H1 (cell line): ENCODE data around the gene FAM162A. TPM values are rescaled to one million over a fixed set of nuclear protein-coding genes. Genes with fewer than 3 reads are reported as not detected.

Experiments
- CTCF ChIA-PET: fragments of 300-600 bp; sonication (Branson Sonifier 250); formaldehyde crosslinking; loops from one replicate; lab custom pipeline; 2021; ENCODE audit not compliant: partially characterized antibody; lab: Charles Lee
- POLR2A ChIA-PET: fragments of 300-600 bp; sonication (Branson Sonifier 250); formaldehyde crosslinking; loops from one replicate; lab custom pipeline; 2021; ENCODE audit warnings: inconsistent platforms; ENCODE audit not compliant: partially characterized antibody; lab: Charles Lee
- DNase-seq, 2 experiments: peaks; one replicate each; pipeline versions ENCODE4 v3.0.0 to v3.0.0-alpha.2; 2010 to 2022; ENCODE audit warnings: low spot score in 2 of 2, low read depth in 1 of 2, mixed read lengths in 1 of 2
- FAIRE-seq: peaks from 2 replicates; lab custom pipeline; 2011; peaks lifted over from hg19 to GRCh38; lab: Jason Lieb, UNC
- H2AFZ ChIP-seq: 2 replicates; pipeline ENCODE4 v1.8.1; 2012; ENCODE audit warnings: low read length, inconsistent platforms
- H2AK5ac ChIP-seq: 2 replicates; pipeline ENCODE4 v1.6.1; 2013; ENCODE audit warnings: low read depth, low read length
- H2BK120ac ChIP-seq: replicated peaks from 2 replicates; pipeline ENCODE3; 2013; ENCODE audit warnings: low read depth, low read length, inconsistent platforms
- H2BK12ac ChIP-seq: 2 replicates; pipeline ENCODE4 v1.6.1; 2013; ENCODE audit warnings: low read depth, low read length
- H2BK15ac ChIP-seq: 2 replicates; pipeline ENCODE4 v1.6.1; 2013; ENCODE audit warnings: low read length
- H2BK20ac ChIP-seq: 2 replicates; pipeline ENCODE4 v1.6.1; 2013; ENCODE audit warnings: low read length
- H2BK5ac ChIP-seq: 2 replicates; pipeline ENCODE4 v1.6.1; 2013; ENCODE audit warnings: low read depth, low read length
- H3K14ac ChIP-seq: 2 replicates; pipeline ENCODE4 v1.6.1; 2013; ENCODE audit warnings: inconsistent platforms; ENCODE audit not compliant: insufficient read length
- H3K18ac ChIP-seq: 2 replicates; pipeline ENCODE4 v1.6.1; 2013; ENCODE audit warnings: low read length; ENCODE audit errors: extremely low read depth
- H3K23ac ChIP-seq: 2 replicates; pipeline ENCODE4 v1.6.1; 2013; ENCODE audit warnings: inconsistent platforms; ENCODE audit not compliant: insufficient read length
- H3K23me2 ChIP-seq: 2 replicates; pipeline ENCODE4 v1.6.1; 2013; ENCODE audit warnings: low read depth, low read length
- H3K27ac ChIP-seq: 2 replicates; pipeline ENCODE4 v1.6.1; 2011; ENCODE audit warnings: low read depth, low read length, inconsistent platforms
- H3K27me3 ChIP-seq, 4 experiments: replicated peaks in 1 of 4; 1 replicate in 1 of 4; 2 replicates in 3 of 4; pipeline versions ENCODE4 v1.6.1 to v1.8.1; 2011 to 2013; ENCODE audit warnings: low read length in 3 of 4, mild to moderate bottlenecking in 3 of 4, inconsistent platforms in 2 of 4, mixed read lengths in 2 of 4, moderate library complexity in 1 of 4; ENCODE audit not compliant: control insufficient read depth in 3 of 4, insufficient read depth in 3 of 4; ENCODE audit errors: extremely low read depth in 1 of 4
- H3K36me3 ChIP-seq, 4 experiments: 2 replicates each; pipeline versions ENCODE4 v1.6.1 to v1.8.1; 2011 to 2013; ENCODE audit warnings: mild to moderate bottlenecking in 4 of 4, low read length in 3 of 4, moderate library complexity in 2 of 4, control low read depth in 1 of 4, inconsistent platforms in 1 of 4; ENCODE audit not compliant: insufficient read depth in 4 of 4, control insufficient read depth in 2 of 4
- H3K4ac ChIP-seq: replicated peaks from 2 replicates; pipeline ENCODE3; 2013; ENCODE audit warnings: low read length, low read depth, mixed read lengths, inconsistent platforms; ENCODE audit not compliant: insufficient read length
- H3K4me1 ChIP-seq, 4 experiments: replicated peaks in 1 of 4; 1 replicate in 1 of 4; 2 replicates in 3 of 4; pipeline versions ENCODE4 v1.6.1 to v1.8.1; 2011 to 2013; ENCODE audit warnings: low read length in 3 of 4, inconsistent platforms in 2 of 4, mixed read lengths in 1 of 4; ENCODE audit not compliant: insufficient read depth in 4 of 4, control insufficient read depth in 3 of 4
- H3K4me2 ChIP-seq, 2 experiments: 2 replicates each; pipeline versions ENCODE4 v1.6.1 to v1.8.1; 2011 to 2013; ENCODE audit warnings: low read depth in 2 of 2, low read length in 2 of 2, control low read depth in 1 of 2, inconsistent platforms in 1 of 2, mild to moderate bottlenecking in 1 of 2; ENCODE audit not compliant: insufficient read depth in 1 of 2
- H3K4me3 ChIP-seq, 4 experiments: fragments of 200-600, 300-600 bp in 1 of 4; sonication (generic), shearing (Covaris generic), sonication (Bioruptor Twin) in 1 of 4; 2 replicates each; pipeline versions ENCODE4 v1.5.1 to v1.8.1; 2011 to 2016; ENCODE audit warnings: low read length in 4 of 4, low read depth in 3 of 4, control low read depth in 2 of 4, inconsistent platforms in 2 of 4, mild to moderate bottlenecking in 2 of 4, mixed read lengths in 1 of 4, moderate library complexity in 1 of 4; ENCODE audit not compliant: insufficient read depth in 2 of 4; ENCODE audit errors: extremely low read depth in 1 of 4
- H3K56ac ChIP-seq: replicated peaks from 2 replicates; pipeline ENCODE3; 2013; ENCODE audit warnings: low read depth, mild to moderate bottlenecking, mixed read lengths, low read length, inconsistent platforms; ENCODE audit not compliant: insufficient read length
- H3K79me1 ChIP-seq: 2 replicates; pipeline ENCODE4 v1.6.1; 2013; ENCODE audit warnings: low read depth, low read length, control low read depth
- H3K79me2 ChIP-seq, 2 experiments: 2 replicates each; pipeline versions ENCODE4 v1.6.1 to v1.8.1; 2012 to 2013; ENCODE audit warnings: low read length in 2 of 2, mild to moderate bottlenecking in 2 of 2, inconsistent platforms in 1 of 2; ENCODE audit not compliant: insufficient read depth in 2 of 2, control insufficient read depth in 1 of 2
- H3K9ac ChIP-seq, 4 experiments: replicated peaks in 1 of 4; 1 replicate in 1 of 4; 2 replicates in 3 of 4; pipeline versions ENCODE4 v1.6.1 to v1.8.1; 2011 to 2013; ENCODE audit warnings: low read depth in 3 of 4, low read length in 3 of 4, control low read depth in 2 of 4, mild to moderate bottlenecking in 2 of 4, moderate library complexity in 2 of 4, inconsistent platforms in 1 of 4; ENCODE audit errors: extremely low read depth in 1 of 4
- H3K9me3 ChIP-seq, 2 experiments: 2 replicates each; pipeline versions ENCODE4 v1.6.1 to v1.8.1; 2012 to 2013; ENCODE audit warnings: mild to moderate bottlenecking in 2 of 2, moderate library complexity in 2 of 2, control low read depth in 1 of 2, inconsistent platforms in 1 of 2, low read depth in 1 of 2, low read length in 1 of 2, mixed read lengths in 1 of 2; ENCODE audit not compliant: insufficient read depth in 2 of 2
- H4K20me1 ChIP-seq, 2 experiments: replicated peaks in 1 of 2; 2 replicates each; pipeline versions ENCODE3 to v1.8.1; 2011 to 2013; ENCODE audit warnings: inconsistent platforms in 2 of 2, low read length in 2 of 2, mild to moderate bottlenecking in 1 of 2; ENCODE audit not compliant: insufficient read depth in 2 of 2, control insufficient read depth in 1 of 2
- H4K5ac ChIP-seq: 2 replicates; pipeline ENCODE4 v1.6.1; 2013; ENCODE audit warnings: low read length, low read depth, mixed read lengths, inconsistent platforms; ENCODE audit not compliant: insufficient read length
- H4K8ac ChIP-seq: 2 replicates; pipeline ENCODE4 v1.8.0; 2013; ENCODE audit warnings: mild to moderate bottlenecking, moderate library complexity, low read length, inconsistent platforms; ENCODE audit not compliant: insufficient read depth; ENCODE audit errors: extremely low read depth
- H4K91ac ChIP-seq: replicated peaks from 2 replicates; pipeline ENCODE3; 2013; ENCODE audit warnings: low read length, mixed read lengths, inconsistent platforms; ENCODE audit not compliant: insufficient read length
- BCL11A ChIP-seq, 2 experiments: IDR thresholded peaks; one replicate each; pipeline ENCODE4 v1.6.1; 2011; ENCODE audit warnings: low read depth in 2 of 2, low read length in 2 of 2, mild to moderate bottlenecking in 2 of 2
- PHF8 ChIP-seq: fragments of 200-600 bp; sonication (generic); conservative IDR thresholded peaks from 2 replicates; pipeline ENCODE4 v1.7.1; 2012; ENCODE audit warnings: low read depth, mild to moderate bottlenecking, inconsistent platforms, low read length, moderate library complexity
- POU5F1 ChIP-seq: IDR thresholded peaks from 2 replicates; pipeline ENCODE4 v1.6.1; 2011; ENCODE audit warnings: low read depth, mild to moderate bottlenecking, low read length, moderate library complexity
- TAF7 ChIP-seq: optimal IDR thresholded peaks from 2 replicates; pipeline ENCODE3; 2011; ENCODE audit warnings: low read depth, mild to moderate bottlenecking, inconsistent platforms, low read length, moderate library complexity, borderline replicate concordance
- WGBS, 2 experiments: shearing (Covaris generic) in 1 of 2; methylation state at CpG; one replicate each; pipeline versions ENCODE4 v1.1.6 to v1.1.7; 2013 to 2015; ENCODE audit warnings: low lambda C conversion rate in 2 of 2, mixed read lengths in 2 of 2, inconsistent platforms in 1 of 2, low coverage in 1 of 2, missing lambda C conversion rate in 1 of 2; ENCODE audit not compliant: insufficient replicate concordance in 2 of 2, insufficient coverage in 1 of 2, insufficient read length in 1 of 2; ENCODE audit errors: extremely low coverage in 1 of 2, missing lambda C conversion rate in 1 of 2; 5-methylcytosine and 5-hydroxymethylcytosine counted together
- polyA plus RNA-seq, 7 experiments: library from polyadenylated mRNA; depleted of rRNA in 3 of 7; stranded (reverse) in 5 of 7; unstranded in 2 of 7; fragments of >200 nt in 5 of 7; fragments of 200-250 nt in 2 of 7; gene quantifications; 1 replicate in 5 of 7; 2 replicates in 1 of 7; 4 replicates in 1 of 7; pipeline versions ENCODE4 v1.2.1 to v1.2.3, GENCODE V29; 2011 to 2013; ENCODE audit warnings: missing spikeins in 2 of 7, mixed read lengths in 2 of 7
- total RNA-seq: library from RNA; stranded (reverse); fragmentation: NEBNext Ultra II Directional; extraction: Animal tissue kit (Norgen Biotek cat#: 25700); gene quantifications from 2 replicates; pipeline ENCODE4 v1.2.1, GENCODE V29; 2021
- TF ChIP-seq, protein P1 (sequence below): IDR thresholded peaks from 2 replicates; pipeline ENCODE4 v1.6.1; 2012; ENCODE audit warnings: low read length, inconsistent platforms

Gene FAM162A
- total and polyA plus RNA-seq, 2 of the 8 experiments (the other 6 are each of a cell fraction or from before 2014, with no cell fraction given), result 38.2 to 59.7 TPM

DNA sequence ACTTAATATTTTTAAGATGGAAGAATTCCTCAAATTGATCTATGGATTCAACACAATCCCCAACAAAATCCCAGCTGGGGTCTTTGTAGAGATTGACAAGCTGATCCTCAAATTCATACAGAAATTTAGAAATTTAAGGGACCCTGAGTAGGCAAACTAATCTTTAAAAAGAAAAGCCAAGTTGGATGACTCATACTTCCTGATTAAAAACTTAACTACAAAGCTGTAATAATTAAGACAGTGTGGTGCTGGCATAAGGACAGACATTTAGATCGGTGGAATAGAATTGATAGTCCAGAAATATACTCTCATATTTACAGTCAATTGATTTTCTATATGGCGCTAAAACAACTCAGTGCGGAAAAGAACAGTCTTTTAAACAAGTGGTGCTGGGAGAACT, 11.6 kb downstream of the FAM162A start:
- H3K23me2 ChIP-seq, result no peaks in the 10 kb centered on the region
- TF ChIP-seq, protein P1, sequence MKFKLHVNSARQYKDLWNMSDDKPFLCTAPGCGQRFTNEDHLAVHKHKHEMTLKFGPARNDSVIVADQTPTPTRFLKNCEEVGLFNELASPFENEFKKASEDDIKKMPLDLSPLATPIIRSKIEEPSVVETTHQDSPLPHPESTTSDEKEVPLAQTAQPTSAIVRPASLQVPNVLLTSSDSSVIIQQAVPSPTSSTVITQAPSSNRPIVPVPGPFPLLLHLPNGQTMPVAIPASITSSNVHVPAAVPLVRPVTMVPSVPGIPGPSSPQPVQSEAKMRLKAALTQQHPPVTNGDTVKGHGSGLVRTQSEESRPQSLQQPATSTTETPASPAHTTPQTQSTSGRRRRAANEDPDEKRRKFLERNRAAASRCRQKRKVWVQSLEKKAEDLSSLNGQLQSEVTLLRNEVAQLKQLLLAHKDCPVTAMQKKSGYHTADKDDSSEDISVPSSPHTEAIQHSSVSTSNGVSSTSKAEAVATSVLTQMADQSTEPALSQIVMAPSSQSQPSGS, result no peak
- TF ChIP-seq TAF7 (no peak), PHF8 (no peak), BCL11A (IDR thresholded peaks at IDR 0.05; ENCODE audit: low read depth in 2 of 2, low read length in 2 of 2) (no peak), POU5F1 (no peak)
- no peak overlapping the region for H4K5ac ChIP-seq
- no peaks in the 10 kb centered on the region for H3K27me3 ChIP-seq
- H3K4me3 ChIP-seq, result no peak overlapping the region
- H3K79me1 ChIP-seq, result peaks cover under 1% of the 10 kb centered on the region; the same call in 1 of the 2 replicates
- DNase-seq, result no peak
- no peak overlapping the region for H2AK5ac ChIP-seq
- 66% methylated on average over 3 of the region's 3 CpGs; no CpG with 5 or more reads in 1 of the 2 experiments for WGBS, 2 experiments
- CTCF ChIA-PET, result no interaction called here
- H3K36me3 ChIP-seq, result no peaks in the 10 kb centered on the region; a peak in 2 of 8 replicates
- H4K8ac ChIP-seq, result no peak overlapping the region
- H3K9ac ChIP-seq, result no peak overlapping the region
- H3K79me2 ChIP-seq, result 0 out of 4 replicates have a peak, but pooled peaks cover 0 to 2% of the 10 kb centered on the region in 2 experiments
- H3K9me3 ChIP-seq, result no peaks in the 10 kb centered on the region
- H3K18ac ChIP-seq, result no peak overlapping the region
- H2BK120ac ChIP-seq, result no peak overlapping the region
- H3K56ac ChIP-seq, result no peak overlapping the region
- H2BK5ac ChIP-seq, result no peak overlapping the region
- H3K14ac ChIP-seq, result no peak overlapping the region
- H3K23ac ChIP-seq, result no peak overlapping the region
- H3K4me2 ChIP-seq, result no peak overlapping the region
- H2AFZ ChIP-seq, result no peak overlapping the region
- H4K91ac ChIP-seq, result no peak overlapping the region
- no peak overlapping the region for H3K27ac ChIP-seq
- no peaks in the 10 kb centered on the region for H3K4me1 ChIP-seq
- POLR2A ChIA-PET, result no interaction called here
- peaks cover 0 to 2% of the 10 kb centered on the region in 2 experiments for H4K20me1 ChIP-seq
- H3K4ac ChIP-seq, result no peak overlapping the region
- no peak overlapping the region for H2BK20ac ChIP-seq
- FAIRE-seq, result no peak
- no peak overlapping the region for H2BK15ac ChIP-seq
- no peak overlapping the region for H2BK12ac ChIP-seq
